HCT116 (cell line): Measurements from ENCODE around the gene NUP210. TPM values are rescaled to one million over a fixed set of nuclear protein-coding genes. Genes with fewer than 3 reads are reported as not detected.

ENCODE experiments used
- ATAC-seq: fragments of 200-7000 bp; cut with Tn5 transposase; 2 replicates; pipeline ENCODE4 v1.9.1; 2020; ENCODE audit warnings: mild to moderate bottlenecking, moderate library complexity
- BruUV-seq: library from RNA; stranded (reverse); fragments of 400-500 nt; replicated peaks from 2 replicates; lab custom pipeline; 2021; lab: Mats Ljungman, UMichigan
- CTCF ChIA-PET: fragments of 300-600 bp; sonication (Branson Sonifier 250); formaldehyde crosslinking; loops from one replicate; lab custom pipeline; 2021; ENCODE audit warnings: antibody characterized with exemption; lab: Charles Lee
- POLR2A ChIA-PET: fragments of 300-600, 350-600 bp; sonication (Branson Sonifier 250); formaldehyde crosslinking; loops from one replicate; lab custom pipeline; 2021; ENCODE audit warnings: antibody characterized with exemption; lab: Charles Lee
- RAD21 ChIA-PET, 2 experiments: fragments of 300-600 bp; sonication (Branson Sonifier 250); formaldehyde crosslinking; loops; one replicate each; lab custom pipeline; 2023; ENCODE audit warnings: low total read pairs in 2 of 2; ENCODE audit not compliant: uncharacterized antibody in 2 of 2, unreplicated experiment in 2 of 2, low non-redundant PET in 1 of 2; lab: Charles Lee
- DNase-seq: peaks from one replicate; pipeline ENCODE4 v3.0.0-alpha.2; 2010; ENCODE audit warnings: low read depth, low spot score
- H2AFZ ChIP-seq: fragments of 200-600 bp; shearing (Covaris generic), sonication (generic); 2 replicates; pipeline ENCODE4 v1.6.1; 2017; ENCODE audit warnings: low read depth, mixed run types, mixed read lengths, antibody characterized with exemption, low read length; ENCODE audit not compliant: poor library complexity, severe bottlenecking
- H3K27ac ChIP-seq: 2 replicates; pipeline ENCODE4 v1.5.1; 2012; ENCODE audit warnings: low read depth, low read length
- H3K27me3 ChIP-seq: fragments of 200-600 bp; sonication (generic); 2 replicates; pipeline ENCODE4 v1.6.1; 2016; ENCODE audit warnings: mixed run types, low read length, mixed read lengths; ENCODE audit not compliant: insufficient read depth
- H3K36me3 ChIP-seq, 2 experiments: fragments of 200-500 bp in 1 of 2; fragments of 200-600 bp in 1 of 2; sonication (Bioruptor generic) in 1 of 2; sonication (generic) in 1 of 2; 2 replicates each; pipeline versions ENCODE4 v1.5.1 to v1.6.1; 2014 to 2016; ENCODE audit warnings: low read length in 2 of 2, inconsistent platforms in 1 of 2, mixed read lengths in 1 of 2, mixed run types in 1 of 2; ENCODE audit not compliant: insufficient read depth in 2 of 2, control insufficient read depth in 1 of 2
- H3K4me1 ChIP-seq, 2 experiments: fragments of 200-600 bp in 1 of 2; sonication (generic) in 1 of 2; 2 replicates each; pipeline versions ENCODE4 v1.5.1 to v1.6.1; 2012 to 2017; ENCODE audit warnings: low read length in 2 of 2, inconsistent platforms in 1 of 2, mild to moderate bottlenecking in 1 of 2, mixed read lengths in 1 of 2, mixed run types in 1 of 2, moderate library complexity in 1 of 2; ENCODE audit not compliant: insufficient read depth in 2 of 2, control insufficient read depth in 1 of 2
- H3K4me2 ChIP-seq: fragments of 200-600 bp; sonication (generic); 2 replicates; pipeline ENCODE4 v1.6.1; 2017; ENCODE audit warnings: mixed run types, low read length, mixed read lengths
- H3K4me3 ChIP-seq, 2 experiments: fragments of 200-600 bp in 1 of 2; sonication (generic) in 1 of 2; replicated peaks in 1 of 2; 2 replicates each; pipeline ENCODE4 v1.5.1; 2011 to 2016; ENCODE audit warnings: low read length in 2 of 2, control low read depth in 1 of 2, low read depth in 1 of 2, mild to moderate bottlenecking in 1 of 2, mixed read lengths in 1 of 2, mixed run types in 1 of 2
- H3K79me2 ChIP-seq: fragments of 200-600 bp; sonication (generic); 2 replicates; pipeline ENCODE4 v1.6.1; 2017; ENCODE audit warnings: mild to moderate bottlenecking, mixed run types, low read length, moderate library complexity, mixed read lengths; ENCODE audit not compliant: insufficient read depth
- H3K9ac ChIP-seq: fragments of 200-600 bp; sonication (generic); 2 replicates; pipeline ENCODE4 v1.6.1; 2016; ENCODE audit warnings: low read length, mixed read lengths
- H3K9me2 ChIP-seq: fragments of 200-600 bp; sonication (generic), shearing (Covaris generic); 2 replicates; pipeline ENCODE4 v1.6.1; 2017; ENCODE audit warnings: mixed run types, mild to moderate bottlenecking, moderate library complexity; ENCODE audit not compliant: insufficient read depth
- H3K9me3 ChIP-seq, 2 experiments: fragments of 200-500 bp in 1 of 2; fragments of 200-600 bp in 1 of 2; sonication (Bioruptor generic) in 1 of 2; sonication (generic) in 1 of 2; 2 replicates each; pipeline ENCODE4 v1.6.1; 2014 to 2017; ENCODE audit warnings: low read length in 2 of 2, mixed read lengths in 2 of 2, inconsistent platforms in 1 of 2, low read depth in 1 of 2, mild to moderate bottlenecking in 1 of 2, mixed run types in 1 of 2, moderate library complexity in 1 of 2; ENCODE audit not compliant: control insufficient read depth in 1 of 2, insufficient read depth in 1 of 2
- H4K20me1 ChIP-seq: fragments of 200-600 bp; sonication (generic), shearing (Covaris generic); 2 replicates; pipeline ENCODE4 v1.6.1; 2017; ENCODE audit warnings: mixed run types, mild to moderate bottlenecking, moderate library complexity; ENCODE audit not compliant: insufficient read depth
- ATF3 ChIP-seq: IDR thresholded peaks from 2 replicates; pipeline ENCODE4 v1.6.1; 2012
- CBX3 ChIP-seq: IDR thresholded peaks from 2 replicates; pipeline ENCODE4 v1.6.1; 2012; ENCODE audit warnings: low read depth
- CTCF ChIP-seq, 3 experiments: fragments of 200-600 bp in 1 of 3; sonication (generic) in 1 of 3; IDR thresholded peaks in 2 of 3; conservative IDR thresholded peaks in 1 of 3; 2 replicates each; pipeline ENCODE4 v1.5.1; 2012 to 2017; ENCODE audit warnings: low read depth in 2 of 3, low read length in 2 of 3, antibody characterized with exemption in 1 of 3, borderline replicate concordance in 1 of 3, control low read depth in 1 of 3, mild to moderate bottlenecking in 1 of 3, mixed read lengths in 1 of 3, mixed run types in 1 of 3, moderate library complexity in 1 of 3; ENCODE audit not compliant: insufficient read depth in 1 of 3
- EGR1 ChIP-seq: IDR thresholded peaks from 2 replicates; pipeline ENCODE4 v1.6.1; 2012; ENCODE audit warnings: low read depth
- ELF1 ChIP-seq: IDR thresholded peaks from 2 replicates; pipeline ENCODE4 v1.6.1; 2012; ENCODE audit warnings: low read depth, borderline replicate concordance
- FOSL1 ChIP-seq: IDR thresholded peaks from 2 replicates; pipeline ENCODE4 v1.6.1; 2012; ENCODE audit warnings: low read depth
- JUND ChIP-seq: IDR thresholded peaks from 2 replicates; pipeline ENCODE4 v1.6.1; 2012
- MAX ChIP-seq: IDR thresholded peaks from 2 replicates; pipeline ENCODE4 v1.6.1; 2012
- POLR2A ChIP-seq: IDR thresholded peaks from 2 replicates; pipeline ENCODE4 v1.7.0; 2011; ENCODE audit warnings: borderline replicate concordance; ENCODE audit not compliant: insufficient read depth, insufficient read length; ENCODE audit errors: extremely low read depth
- POLR2AphosphoS5 ChIP-seq: IDR thresholded peaks from 2 replicates; pipeline ENCODE4 v1.6.1; 2011; ENCODE audit warnings: mild to moderate bottlenecking, low read depth, low read length, moderate library complexity
- RAD21 ChIP-seq: IDR thresholded peaks from 2 replicates; pipeline ENCODE4 v1.6.1; 2012; ENCODE audit warnings: low read depth, mild to moderate bottlenecking
- SIN3A ChIP-seq: IDR thresholded peaks from 2 replicates; pipeline ENCODE4 v1.6.1; 2012; ENCODE audit warnings: low read depth
- SP1 ChIP-seq: IDR thresholded peaks from 2 replicates; pipeline ENCODE4 v1.6.1; 2012; ENCODE audit warnings: low read depth
- SRF ChIP-seq: IDR thresholded peaks from 2 replicates; pipeline ENCODE4 v1.6.1; 2012; ENCODE audit warnings: low read depth
- YY1 ChIP-seq: IDR thresholded peaks from 2 replicates; pipeline ENCODE4 v1.6.1; 2011; ENCODE audit warnings: low read length, low read depth, moderate library complexity, mild to moderate bottlenecking; ENCODE audit not compliant: insufficient replicate concordance; ENCODE audit errors: extremely low read depth
- ZBTB33 ChIP-seq: IDR thresholded peaks from 2 replicates; pipeline ENCODE4 v1.6.1; 2011; ENCODE audit warnings: mild to moderate bottlenecking, low read length, moderate library complexity; ENCODE audit not compliant: insufficient replicate concordance; ENCODE audit errors: extremely low read depth
- ZFX ChIP-seq: fragments of 450-650 bp; IDR thresholded peaks from 2 replicates; pipeline ENCODE4 v1.6.1; 2017
- ZNF274 ChIP-seq: fragments of 200-500 bp; sonication (Bioruptor generic); IDR thresholded peaks from 2 replicates; pipeline ENCODE4 v1.6.1; 2014; ENCODE audit warnings: mild to moderate bottlenecking, low read depth, low read length, inconsistent platforms
- intact Hi-C: fragments of 100-400 bp; cut with micrococcal nuclease; formaldehyde crosslinking; loops from 2 replicates; pipeline ENCODE4 v1.10.0; 2022
- total RNA-seq: library from RNA; stranded (reverse); gene quantifications from one replicate; pipeline ENCODE4 v1.2.1, GENCODE V29; 2021; ENCODE audit not compliant: unreplicated experiment

NUP210 gene
- total RNA-seq, 1 experiment from 2014 or later: 74.9 TPM

- DNase-seq: no peak
- H3K4me1 ChIP-seq: no peaks in the 10 kb centered on the region
- RAD21 ChIA-PET: no interaction called here
- CTCF ChIA-PET: no interaction called here
- H4K20me1 ChIP-seq: no peaks in the 10 kb centered on the region
- H3K79me2 ChIP-seq: no peaks in the 10 kb centered on the region
- no peaks in the 10 kb centered on the region for H3K27me3 ChIP-seq
- H3K9me3 ChIP-seq: no peaks in the 10 kb centered on the region
- intact Hi-C loops: no loop called here
- no peak overlapping the region for H2AFZ ChIP-seq
- H3K36me3 ChIP-seq: peaks cover 17 to 23% of the 10 kb centered on the region in 2 experiments; a peak in 3 of 4 replicates
- no peak overlapping the region for H3K9ac ChIP-seq
- H3K27ac ChIP-seq: no peak overlapping the region
- TF ChIP-seq EGR1: no peak
- no peak for TF ChIP-seq CBX3
- TF ChIP-seq FOSL1: no peak
- BruUV-seq: no TSS peak
- H3K4me2 ChIP-seq: no peak overlapping the region
- no peak for ATAC-seq
- no peaks in the 10 kb centered on the region for H3K9me2 ChIP-seq
- POLR2A ChIA-PET: no interaction called here
- no peak overlapping the region for H3K4me3 ChIP-seq
These were observed 57.6 kb downstream of the NUP210 start for GRCh38 chr3:13362551-13362950.

- peaks cover 20 to 27% of the 10 kb centered on the region in 2 experiments; a peak in 3 of 4 replicates for H3K36me3 ChIP-seq
- no TSS peak for BruUV-seq
- TF ChIP-seq POLR2AphosphoS5 (no peak), YY1 (no peak), EGR1 (no peak), CBX3 (no peak), ZBTB33 (no peak), ATF3 (no peak), MAX (no peak), ZFX (no peak), SP1 (no peak), POLR2A (no peak), JUND (no peak), SIN3A (no peak), CTCF (IDR thresholded peaks at IDR 0.05 in 2 of 3, conservative IDR thresholded peaks at IDR 0.05 in 1 of 3; ENCODE audit: borderline replicate concordance in 1 of 3, insufficient read depth in 1 of 3, low read depth in 2 of 3, low read length in 2 of 3) (no peak), FOSL1 (no peak), RAD21 (no peak), ZNF274 (no peak), ELF1 (no peak), SRF (no peak)
These were observed 60.2 kb downstream of the NUP210 start for GRCh38 chr3:13359916-13360315.

More at GRCh38 chr3:13359916-13360315, 60.2 kb downstream of the NUP210 start:
- Histone ChIP-seq H4K20me1 (no peaks in the 10 kb centered on the region), H3K27ac (no peak overlapping the region), H3K4me1 (no peaks in the 10 kb centered on the region), H3K27me3 (no peaks in the 10 kb centered on the region), H3K4me2 (no peak overlapping the region), H3K79me2 (no peaks in the 10 kb centered on the region), H3K9me3 (no peaks in the 10 kb centered on the region), H3K4me3 (no peak overlapping the region), H3K9me2 (no peaks in the 10 kb centered on the region), H3K9ac (no peak overlapping the region), H2AFZ (no peak overlapping the region)
- intact Hi-C loops: no loop called here
- POLR2A ChIA-PET: no interaction called here
- no peak for DNase-seq
- CTCF ChIA-PET: no interaction called here
- RAD21 ChIA-PET: no interaction called here
- ATAC-seq: no peak
